HG02642 (cell line): ENCODE data around the gene PSMG3.

Experiments used
- ATAC-seq: cut with Tn5 transposase; IDR thresholded peaks from one replicate; pipeline ENCODE4 v1.9.1; 2021; ENCODE audit warnings: mild to moderate bottlenecking; ENCODE audit not compliant: unreplicated experiment, poor library complexity

The PSMG3 gene

DNA sequence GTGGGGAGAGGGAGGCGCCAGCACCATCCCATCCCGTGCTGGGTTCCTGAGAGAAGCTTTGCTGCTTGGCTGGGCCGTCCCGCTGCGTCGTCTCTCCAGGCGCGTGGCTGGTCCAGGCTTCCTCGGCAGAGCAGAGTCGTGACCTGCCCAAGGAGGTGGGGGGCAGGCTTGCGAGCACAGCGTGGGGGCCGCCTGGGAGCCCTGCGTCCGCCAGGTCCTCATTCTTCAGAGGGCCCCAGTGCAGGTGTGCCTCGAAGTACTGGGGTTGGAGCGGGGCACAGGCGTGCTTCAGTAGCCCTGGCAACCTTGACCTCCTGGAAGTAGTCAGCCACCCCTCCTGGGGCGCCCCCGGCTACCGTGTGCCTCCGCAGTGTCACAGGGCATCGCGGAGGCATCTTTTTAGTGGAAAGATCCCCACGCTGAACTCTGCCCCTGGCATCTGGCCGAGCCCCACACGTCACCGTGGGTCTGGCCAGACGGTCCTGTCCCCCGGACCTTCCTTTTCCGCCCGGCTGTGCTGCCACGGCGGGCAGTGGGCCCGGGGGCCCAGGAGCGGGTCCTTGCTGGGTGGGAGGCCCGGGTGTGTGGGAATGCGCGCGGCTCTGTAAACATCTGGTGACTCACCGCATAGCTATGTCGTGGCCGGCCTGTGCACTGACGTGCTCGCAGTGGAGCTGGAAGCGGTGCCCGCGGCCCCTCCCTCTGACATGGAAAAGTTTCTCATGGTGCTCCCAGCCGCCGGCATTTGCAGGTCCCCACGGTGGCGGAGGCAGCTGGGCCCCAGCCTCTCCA is 32.9 kb downstream of the PSMG3 start:
- no peak for ATAC-seq

DNA sequence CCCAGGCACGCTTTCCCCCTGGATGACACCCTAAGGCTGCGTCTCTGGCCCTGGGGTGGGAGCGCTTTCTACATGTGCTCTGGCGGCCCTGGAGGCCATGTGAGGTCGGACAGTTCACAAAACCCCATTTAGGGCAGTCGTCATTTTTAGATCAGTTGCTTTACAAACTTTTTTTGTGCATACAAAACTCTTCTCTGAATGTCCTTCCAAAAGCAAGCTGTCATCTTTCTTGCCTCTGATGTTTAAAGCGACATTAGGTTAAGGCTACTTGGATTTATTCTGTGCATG is 33.4 kb downstream of the PSMG3 start:
- no peak for ATAC-seq

DNA sequence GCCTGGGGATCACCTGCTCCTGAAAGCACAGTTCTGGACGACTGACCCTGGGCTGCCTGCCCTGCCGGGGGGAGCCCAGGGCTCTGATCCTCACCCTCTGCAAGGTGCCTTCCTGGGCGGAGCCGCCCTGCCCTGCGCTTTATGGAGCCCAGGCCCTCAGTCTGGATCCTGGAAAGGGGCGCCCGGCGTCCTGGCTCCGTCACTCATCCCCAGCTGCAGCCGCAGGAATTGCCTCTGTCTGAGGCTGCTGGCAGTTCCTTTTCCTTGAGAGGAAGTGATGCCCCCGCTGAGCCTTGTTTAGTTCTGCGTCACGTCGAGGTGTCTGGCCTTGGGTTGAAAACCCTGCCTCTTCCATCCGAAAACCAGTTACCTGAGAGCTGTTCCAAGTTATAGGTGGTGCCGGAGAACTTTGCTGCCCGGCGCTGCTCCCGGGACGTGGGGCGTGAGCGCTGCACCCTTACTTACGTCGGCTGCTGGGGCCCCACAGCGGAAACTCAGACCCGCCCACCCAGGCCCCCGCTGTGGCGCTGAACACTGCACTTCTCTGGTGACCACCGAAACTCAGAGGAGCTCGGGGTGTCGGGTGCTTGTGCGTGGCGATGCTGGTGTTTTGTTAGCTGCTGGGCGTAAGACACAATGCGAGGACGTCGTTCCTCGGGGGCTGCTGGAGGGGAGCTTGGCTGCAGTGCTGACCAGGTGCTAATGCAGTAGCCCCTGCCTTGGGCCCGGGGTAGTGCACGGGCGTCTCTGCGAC is 34.0 kb downstream of the PSMG3 start:
- ATAC-seq, result no peak

DNA sequence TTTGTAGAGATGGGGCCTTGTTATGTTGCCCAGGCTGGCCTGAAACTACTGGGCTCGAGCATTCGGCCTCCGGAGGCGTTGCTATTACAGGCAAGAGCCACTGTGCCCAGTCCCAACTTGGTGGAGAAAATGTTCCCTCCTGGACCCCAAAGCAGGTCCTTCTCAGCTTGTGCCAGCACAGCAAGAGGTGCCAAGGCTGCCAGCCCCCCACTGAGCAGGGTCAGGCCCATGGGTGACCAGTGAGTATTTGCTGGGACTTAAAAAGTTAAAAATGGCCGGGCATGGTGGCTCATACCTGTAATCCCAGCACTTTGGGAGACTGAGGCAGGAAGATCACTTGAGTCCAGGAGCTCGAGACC is 34.8 kb downstream of the PSMG3 start:
- ATAC-seq, result no peak

DNA sequence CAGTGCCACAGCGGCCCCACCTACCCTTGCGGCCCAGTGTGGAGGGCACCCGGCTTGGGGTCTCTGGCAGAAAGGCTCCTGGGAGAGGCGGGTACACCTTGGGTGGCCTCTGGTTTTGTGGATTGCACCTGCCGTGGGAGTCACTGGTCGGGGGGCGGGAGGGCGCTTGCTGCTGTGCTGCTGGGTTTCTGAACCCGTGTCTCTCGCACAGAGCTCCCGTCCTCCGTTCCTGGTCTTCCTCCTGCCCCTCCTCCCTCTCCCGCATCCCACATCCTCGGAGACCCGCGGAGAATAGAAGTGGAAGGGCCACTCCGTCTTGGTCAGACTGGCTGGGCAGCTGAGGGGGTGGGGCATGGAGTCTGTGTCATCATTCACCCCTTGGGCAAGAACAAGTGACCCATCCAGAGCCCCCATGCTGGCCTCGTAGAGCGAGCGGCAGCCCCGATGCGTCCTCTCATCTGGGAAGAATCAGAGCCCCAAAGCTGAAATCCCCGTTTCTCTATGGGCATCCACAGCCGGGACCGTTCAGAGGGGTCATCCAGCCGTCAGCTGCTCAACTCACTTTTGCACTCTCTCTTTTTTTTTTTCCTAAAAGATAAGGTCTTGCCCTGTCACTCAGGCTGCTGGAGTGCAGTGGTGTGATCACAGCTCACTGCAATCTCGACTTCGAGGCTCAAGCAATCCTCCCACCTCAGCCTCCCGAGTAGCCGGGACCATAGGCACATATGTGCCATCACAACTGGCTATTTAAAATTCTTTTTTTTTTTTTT is 35.3 kb downstream of the PSMG3 start:
- no peak for ATAC-seq

DNA sequence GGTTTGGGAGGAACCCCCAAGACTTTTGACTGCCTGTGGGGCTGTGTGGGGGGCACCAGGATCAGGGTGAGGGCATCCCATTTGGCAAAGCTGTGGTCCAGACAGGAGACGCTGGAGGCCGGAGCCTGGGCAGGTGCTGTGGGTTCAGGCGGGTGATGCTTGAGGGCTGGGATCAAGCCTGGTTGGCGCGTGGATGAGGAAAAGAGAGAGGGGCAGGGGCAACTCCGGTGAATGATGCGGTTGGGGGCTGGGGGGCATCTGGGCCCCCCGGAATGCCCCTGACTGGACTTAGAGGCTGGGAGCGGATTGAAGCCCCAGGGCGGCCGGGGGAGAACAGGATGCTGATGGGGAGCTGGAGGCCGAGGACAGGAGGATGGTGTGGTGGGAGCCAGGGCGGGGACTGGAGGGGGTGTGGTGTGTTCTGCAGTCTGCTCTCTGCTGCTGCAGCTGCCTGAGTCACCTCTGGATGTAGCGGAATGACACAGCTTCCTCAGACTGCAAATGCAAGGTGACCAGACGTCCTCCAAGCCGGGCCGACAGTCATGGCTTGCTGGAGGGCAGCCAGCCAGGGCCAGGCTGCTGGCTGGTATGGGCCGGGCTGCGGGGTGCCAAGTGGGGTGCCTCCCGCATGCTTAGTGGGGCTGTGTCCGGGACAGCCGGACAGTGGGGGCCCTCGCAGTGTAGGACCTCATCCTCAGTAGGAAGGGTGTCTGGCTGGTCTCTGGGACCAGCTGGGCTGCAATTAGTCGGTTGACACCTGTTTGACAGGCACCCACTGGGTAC is 36.1 kb downstream of the PSMG3 start:
- no peak for ATAC-seq

DNA sequence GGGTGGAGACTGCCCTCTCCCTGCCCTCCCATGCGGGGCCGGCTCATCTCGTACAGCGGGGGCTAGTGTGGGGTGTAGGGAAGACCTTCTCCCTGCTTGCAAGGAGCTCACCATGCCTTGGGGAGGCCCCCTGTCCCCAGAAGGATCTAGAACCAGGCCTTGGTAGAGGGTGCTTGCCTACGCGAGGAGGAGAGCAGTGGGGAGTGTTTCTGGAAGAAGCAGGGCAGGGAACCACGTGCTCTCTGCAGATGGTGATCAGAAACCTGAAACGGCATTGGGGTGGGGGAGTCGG is 36.6 kb downstream of the PSMG3 start:
- no peak for ATAC-seq

DNA sequence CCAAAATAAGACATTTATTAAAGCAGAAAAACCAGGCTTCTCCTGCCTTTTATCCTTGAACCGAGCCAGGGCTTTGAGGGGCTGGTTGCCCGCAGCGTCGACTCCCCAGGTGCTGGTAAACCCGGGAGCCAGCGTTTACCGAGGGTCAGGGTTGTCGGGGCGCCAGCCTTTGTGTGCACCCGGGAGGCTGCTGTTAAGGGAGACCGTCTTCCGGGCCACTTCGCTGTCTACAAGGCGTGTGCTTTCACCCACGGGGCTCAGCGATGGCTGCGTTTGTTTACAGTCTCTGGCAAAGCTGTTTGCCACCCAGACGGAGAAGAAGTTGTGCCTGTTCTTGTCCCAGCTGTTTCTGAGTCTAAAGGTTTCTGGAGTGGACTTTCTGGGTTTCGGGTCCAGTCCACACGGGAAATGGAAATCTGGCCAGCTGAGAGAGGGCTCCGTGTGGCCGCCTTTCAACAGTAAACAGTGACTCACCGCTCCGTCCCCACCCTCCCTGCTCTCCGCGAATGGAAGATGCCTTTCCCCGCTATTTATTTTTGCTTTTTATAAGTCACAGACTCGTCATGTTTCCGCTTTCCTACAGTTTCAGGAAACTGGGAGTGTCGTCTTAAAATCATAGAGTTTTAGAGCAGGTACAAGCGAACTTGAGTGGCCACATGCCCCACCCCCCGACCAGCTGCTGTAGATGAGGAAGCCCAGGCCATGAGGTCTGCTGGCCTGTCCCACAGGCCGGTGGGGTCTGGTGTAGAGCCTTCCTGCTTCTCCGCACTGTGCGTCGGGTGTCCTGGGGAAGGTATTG is 37.2 kb downstream of the PSMG3 start:
- ATAC-seq, result no peak

DNA sequence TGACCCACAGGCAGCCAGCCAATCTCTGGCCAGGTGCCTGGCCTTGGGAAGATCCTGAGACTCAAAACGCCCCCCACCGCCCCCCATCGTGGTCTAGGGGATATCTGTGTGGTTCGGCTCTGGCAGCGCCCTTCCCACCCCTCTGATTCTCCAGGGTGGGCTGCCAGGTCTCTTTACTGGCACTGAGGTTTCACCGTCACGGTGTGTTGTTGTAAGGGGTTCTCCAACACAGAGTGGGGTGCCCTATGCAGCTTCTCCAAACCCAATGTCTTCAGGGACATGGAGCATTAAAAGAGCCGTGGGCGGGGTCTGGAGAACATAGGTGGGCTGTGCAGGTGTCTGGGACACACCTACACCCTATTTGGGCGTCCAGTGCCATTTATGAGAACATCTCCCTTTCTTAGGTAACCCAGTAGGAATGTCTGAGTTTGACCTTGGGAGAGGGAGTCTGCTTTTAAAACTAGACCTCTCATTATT is 37.8 kb downstream of the PSMG3 start:
- no peak for ATAC-seq

DNA sequence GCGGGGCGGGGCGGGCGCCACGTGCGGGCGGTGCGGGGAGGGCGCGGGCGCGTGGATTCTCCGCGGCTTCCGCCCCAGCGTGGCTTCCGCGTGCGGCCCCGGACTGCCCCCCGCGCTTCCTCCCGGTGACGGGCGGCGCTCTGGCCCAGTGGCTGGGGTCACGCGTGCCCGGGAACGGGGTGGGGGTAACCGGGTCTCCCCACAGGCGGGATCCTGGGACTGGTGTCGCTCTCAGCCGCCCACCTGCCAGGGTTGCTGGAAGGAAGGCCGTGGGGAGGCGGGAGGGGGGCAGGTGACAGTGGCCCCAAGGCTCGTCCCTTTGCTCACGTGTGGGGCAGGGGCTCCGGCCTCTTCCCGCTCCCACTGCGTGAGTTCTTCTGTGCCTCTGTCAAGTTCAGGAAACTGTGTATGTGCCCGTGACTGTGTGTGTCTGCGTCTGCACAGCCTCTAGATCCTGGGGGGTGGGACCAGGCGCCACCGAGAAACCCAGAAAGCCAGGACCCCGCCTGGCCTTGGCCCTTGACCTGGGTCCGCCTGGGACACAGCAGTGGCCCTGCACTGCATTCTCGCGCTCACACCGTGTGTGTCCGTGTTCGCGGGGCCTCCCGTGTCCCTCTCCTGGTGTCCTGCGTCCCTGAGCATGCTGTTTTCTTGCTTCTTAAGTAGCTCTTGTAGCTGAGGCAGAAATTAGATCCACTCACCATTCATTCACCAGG is 38.4 kb downstream of the PSMG3 start:
- peak; percentile 30 for ATAC-seq

DNA sequence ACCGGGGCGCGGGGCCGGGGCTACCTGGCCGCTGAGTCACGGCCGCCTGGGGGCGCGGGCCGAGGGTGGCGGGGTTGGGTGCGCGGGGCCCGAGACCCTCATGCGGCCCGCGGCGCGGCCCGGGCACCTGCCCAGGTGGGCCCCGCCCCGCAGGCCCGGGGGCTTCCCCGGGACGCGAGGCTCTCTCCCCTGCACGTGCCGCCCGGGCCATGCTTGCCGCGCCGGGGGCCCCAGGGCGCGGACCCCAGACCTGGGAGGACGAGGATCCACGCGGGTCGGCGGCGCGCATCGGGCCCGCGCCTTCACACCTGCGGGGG is 38.9 kb downstream of the PSMG3 start:
- ATAC-seq, result peak; percentile 20

DNA sequence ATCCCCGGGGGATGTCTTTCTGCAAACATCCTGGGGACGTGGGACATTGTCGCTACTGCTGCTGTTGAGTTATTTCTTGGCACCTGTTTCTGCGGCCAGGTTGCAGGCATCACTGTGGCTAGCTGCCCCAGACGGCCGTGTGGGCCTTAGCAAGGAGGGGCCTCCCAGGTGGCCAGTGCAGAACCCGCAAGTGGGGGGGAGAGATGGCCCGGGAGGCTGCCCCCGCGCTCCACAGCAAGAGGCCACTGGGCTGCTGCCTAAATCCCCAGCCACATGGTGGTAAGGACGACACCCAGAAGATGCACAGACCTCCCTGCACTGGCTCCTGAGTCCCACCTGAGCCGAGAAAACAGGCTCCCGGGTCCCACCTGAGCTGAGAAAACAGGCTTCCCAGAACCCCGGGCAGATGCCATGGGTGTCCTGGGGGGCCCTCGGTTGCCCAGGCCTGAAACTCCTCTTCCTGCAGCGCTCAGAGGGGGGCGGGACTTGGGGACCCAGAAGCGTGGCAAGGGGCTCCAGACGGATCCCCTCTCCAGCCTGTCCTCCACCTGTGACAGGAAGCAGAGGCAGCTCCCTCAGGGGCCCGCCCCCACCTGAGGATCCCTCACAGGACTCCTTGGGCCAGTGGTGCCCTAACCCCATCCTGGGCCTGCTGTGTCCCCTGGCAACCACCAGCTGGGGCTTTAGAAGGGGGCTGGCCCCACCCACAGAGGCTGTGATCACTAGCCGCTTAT is 40.3 kb downstream of the PSMG3 start:
- ATAC-seq, result no peak

DNA sequence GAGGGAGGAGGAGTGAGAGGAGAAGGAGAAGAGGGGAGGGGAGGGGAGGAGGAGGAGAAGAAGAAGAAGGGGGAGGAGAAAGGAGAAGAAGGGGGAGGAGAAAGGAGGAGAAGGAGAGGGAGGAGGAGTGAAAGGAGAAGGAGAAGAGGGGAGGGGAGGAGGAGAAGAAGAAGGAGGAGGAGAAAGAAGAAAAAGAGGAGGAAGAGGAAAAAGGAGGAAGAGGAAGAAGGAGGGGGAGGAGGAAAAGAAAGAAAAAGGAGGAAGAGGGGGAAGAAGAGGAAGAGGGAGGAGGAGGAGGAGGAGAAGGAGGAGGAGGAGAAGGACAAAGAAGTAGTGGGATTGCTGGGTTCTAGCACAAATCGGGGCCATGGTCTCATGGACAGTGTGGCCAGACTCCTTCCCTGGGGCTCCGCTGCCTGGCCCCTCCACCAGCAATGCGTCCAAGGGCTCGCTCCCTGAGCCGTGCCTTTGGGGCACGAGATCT is 43.5 kb downstream of the PSMG3 start:
- no peak for ATAC-seq

DNA sequence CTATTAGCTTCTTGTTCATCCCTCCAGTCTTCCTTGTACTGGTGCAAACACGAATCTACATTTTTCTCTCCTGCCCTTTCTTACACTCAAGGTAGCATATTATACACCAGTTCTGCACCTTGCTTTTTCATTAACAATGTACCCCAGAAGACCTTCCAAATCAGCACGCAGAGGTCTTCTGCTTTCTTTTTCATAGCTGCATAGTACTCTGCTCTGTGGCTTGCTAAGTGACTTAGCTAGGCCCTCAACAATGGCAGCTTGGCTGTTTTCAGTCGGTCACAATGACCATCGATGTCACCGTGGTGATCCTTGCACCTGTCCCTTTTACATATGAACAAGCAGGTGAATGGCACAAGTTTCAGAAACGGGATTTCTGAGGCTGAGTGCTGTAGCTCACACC is 44.4 kb downstream of the PSMG3 start:
- no peak for ATAC-seq

DNA sequence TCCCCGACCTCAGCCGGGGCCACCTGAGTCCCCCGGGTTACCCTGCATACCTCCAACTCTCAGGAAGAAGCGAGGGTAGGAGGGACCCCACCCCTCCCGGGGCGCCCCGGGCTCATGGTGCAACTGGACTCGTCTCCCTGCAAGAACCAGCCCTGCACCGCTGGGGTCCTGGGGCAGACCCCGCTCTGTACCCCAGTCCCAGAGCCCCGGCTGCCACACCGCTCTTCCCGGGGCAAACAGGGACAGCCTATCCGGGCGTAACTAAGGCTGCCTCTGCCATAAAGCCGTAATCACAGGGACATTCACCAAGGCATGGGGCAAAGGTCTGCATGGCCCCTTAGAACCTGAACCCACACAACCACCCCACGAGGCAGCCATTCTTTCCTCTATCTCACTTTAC is 46.0 kb downstream of the PSMG3 start:
- no peak for ATAC-seq

DNA sequence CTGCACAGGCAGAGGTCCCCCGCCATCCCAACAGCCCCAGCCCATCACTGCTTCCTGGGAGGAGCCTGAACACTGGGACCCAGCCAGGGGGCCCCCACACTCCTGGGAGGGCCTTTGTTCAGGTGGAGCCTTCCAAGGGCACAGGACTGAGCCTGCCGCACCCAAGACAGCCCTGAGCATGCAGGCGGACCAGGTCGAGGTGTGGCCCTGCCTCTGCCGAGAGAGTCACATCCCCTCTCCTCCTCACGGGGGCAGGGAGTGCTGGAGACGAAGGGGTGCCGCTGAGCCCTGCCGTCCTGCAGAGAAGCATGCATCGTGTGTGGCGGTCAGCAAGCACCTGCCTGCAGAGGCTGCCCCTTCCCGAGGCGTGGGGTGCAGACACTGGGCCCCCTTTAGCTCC is 46.6 kb downstream of the PSMG3 start:
- ATAC-seq, result no peak

DNA sequence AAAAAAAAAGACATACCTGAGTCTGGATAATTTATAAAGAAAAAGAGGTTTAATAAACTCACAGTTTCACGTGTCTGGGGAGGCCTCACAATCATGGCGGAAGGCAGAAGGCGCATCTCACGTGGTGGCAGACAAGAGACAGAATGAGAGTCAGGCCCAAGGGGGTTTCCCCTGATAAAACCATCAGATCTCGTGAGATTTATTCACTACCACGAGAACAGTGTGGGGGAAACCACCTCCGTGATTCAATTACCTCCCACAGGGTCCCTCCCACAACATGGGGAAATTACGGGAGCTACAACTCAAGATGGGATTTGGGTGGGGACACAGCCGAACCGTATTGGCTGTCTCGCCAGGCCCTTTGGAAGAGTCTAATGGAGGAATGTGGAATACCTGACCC is 48.4 kb downstream of the PSMG3 start:
- no peak for ATAC-seq

DNA sequence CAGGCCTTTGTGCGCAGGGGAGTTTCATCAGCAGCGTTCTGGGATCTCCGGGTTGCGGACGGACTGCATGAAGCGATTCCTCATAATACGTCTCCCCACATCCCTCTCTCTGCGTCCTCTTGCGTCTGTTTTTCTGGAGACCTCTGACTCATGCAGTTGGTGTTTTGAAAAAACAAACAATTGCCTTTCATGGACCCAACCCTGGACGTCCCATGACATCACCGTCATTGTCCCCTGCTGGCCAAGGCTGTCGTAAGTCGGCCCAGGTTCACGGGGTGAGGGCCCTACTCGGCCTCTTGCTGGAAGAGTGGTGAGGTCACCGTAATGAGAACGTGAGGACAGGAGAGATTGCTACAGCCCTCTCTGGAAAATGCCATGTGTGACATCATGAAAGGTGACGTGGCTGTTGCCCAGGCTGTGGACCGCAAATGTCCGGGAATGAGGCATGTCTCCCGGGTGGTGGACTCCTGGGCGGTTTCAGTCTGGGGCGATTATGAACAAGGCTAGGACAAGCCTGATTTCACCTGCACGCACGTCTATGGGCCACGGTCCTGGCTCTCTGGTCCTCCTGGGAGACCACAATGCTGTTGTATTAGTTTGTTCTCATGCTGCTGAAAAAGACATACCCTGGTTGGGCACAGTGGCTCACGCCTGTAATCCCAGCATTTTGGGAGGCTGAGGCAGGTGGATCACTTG is 49.1 kb downstream of the PSMG3 start:
- ATAC-seq, result no peak
